Posterior cingulate gyrus (tissue), 11 donors: ENCODE data around the gene SEMA5A.

Experiments
- DNase-seq, 10 donors: peaks; one replicate each; pipeline versions ENCODE4 v3.0.0 to v3.0.0-alpha.2; 2020 to 2021; ENCODE audit warnings: mixed read lengths in 3 of 10
- intact Hi-C: fragments of 100-400 bp; cut with DNase I; formaldehyde crosslinking; loops from one replicate; pipeline ENCODE4 v1.15.1; 2023

SEMA5A gene

DNA sequence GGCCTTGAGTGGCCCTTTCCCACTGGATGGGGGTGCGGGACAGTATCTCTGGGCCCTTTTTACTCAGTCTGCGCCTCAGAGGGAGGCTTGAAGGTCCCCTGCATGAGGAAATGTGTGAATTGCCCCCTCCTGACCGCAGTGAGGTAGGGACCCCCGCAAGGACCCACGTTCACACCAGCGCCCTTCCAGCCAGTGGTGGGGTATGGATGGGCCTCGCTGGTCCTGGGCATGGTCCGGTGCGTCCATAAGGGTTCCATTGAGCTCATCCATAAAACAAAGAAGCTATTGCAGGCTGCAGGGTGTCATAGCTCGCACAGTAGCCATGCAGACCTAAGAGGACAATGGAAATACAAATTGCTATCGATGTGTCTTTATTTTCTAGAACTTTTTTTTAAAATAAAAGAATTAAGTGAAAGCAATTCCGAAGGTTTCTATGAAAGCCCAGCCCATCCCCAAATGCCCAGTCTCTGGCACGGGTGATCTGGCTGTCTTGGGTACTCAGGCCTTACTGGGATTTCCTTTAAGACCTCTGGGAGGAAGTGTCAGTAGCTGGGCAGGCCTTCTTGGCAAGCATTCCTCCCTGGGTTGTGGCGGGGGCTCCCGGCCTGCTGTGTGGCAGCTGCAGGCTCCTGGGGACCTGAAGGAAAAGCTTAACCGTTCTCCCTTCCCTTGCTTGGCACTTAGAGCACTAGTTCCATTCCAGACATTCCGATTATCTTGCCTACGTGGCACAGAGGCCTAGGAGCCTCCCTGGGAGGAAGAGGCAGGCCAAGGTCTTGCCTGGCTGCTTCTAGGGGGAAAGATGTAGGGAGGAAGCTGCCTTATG, 1.5 kb upstream of the SEMA5A start:
- peak in 4 of 10 donors; percentile 33 to 84 (median 54) for DNase-seq
- intact Hi-C loops = loop anchor here (10.0 kb wide), 1 partner anchor 303 kb away; no protein-coding TSS in a partner anchor

DNA sequence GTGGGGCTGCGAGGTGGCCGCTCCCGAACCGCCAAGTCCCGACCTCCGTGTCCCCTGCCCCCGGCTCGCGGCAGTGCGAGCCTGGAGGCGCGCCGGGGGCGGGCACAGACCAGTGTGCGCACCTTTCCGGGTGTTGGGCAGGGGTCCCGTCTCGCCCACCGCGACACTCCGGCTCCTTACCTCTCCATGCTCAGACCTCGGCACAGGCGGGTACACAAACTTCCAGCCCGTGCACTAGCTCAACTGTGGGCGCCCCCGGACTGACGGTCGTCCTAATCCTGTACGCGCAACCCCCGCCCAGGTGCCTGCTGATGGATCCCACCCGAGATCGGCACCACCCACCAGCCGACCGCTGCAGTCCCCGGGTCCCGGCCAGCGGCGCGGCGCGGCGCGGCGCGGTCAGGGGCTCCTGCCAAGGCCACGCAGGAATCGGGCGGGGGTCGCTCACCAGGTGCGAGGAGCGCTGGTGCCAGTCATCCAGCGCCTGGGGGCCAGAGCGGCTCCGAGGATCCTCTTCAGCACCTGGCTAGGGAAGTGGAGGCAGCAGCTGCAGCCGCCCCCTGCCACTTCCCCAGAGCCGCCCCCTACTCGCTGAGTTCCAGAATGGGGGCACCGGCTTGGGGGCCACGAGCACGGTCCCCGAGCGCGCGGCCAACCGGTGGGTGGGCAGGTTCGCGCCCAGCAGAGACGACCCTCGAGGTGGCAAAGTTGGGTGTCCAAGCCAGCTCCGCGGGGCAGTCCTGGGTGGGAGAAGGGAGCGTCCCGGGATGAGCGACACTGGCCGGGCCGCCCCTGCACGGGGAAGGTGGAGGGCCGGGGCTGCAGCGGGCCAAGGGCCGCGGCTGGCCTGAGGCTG, 511 bp downstream of the SEMA5A start:
- DNase-seq = peak in 4 of 10 donors; percentile 16 to 84 (median 76)
- intact Hi-C loops = loop anchor here (10.0 kb wide), 1 partner anchor 301 kb away; no protein-coding TSS in a partner anchor

GRCh38 chr5:9544502-9545135, 1.3 kb downstream of the SEMA5A start:
- peak; percentile 72 to 97 (median 86) for DNase-seq
- intact Hi-C loops = loop anchor here (1.0 to 10.0 kb wide), 2 partner anchors 183 to 300 kb away; no protein-coding TSS in a partner anchor

DNA sequence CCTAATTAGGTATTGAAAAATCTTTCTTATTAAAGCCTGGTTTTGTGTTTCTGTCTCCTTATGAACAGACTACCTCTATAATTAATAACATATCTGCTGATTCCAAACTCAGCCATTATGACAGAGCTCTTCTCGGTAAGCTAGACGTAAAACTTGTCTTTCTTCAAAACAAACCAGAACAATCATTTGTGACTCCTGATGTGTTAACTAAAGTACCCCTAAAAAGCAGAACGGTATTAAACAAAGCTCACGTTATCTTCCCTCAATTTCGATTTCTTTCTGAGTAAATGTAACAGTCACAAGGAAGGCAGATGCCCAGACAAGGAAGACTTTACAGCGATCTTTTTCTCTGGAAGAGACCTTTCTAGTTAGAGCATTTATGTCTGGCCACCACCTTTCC, 1.8 kb downstream of the SEMA5A start:
- intact Hi-C loops = loop anchor here (1.0 to 10.0 kb wide), 2 partner anchors 183 to 299 kb away; no protein-coding TSS in a partner anchor
- no peak for DNase-seq

DNA sequence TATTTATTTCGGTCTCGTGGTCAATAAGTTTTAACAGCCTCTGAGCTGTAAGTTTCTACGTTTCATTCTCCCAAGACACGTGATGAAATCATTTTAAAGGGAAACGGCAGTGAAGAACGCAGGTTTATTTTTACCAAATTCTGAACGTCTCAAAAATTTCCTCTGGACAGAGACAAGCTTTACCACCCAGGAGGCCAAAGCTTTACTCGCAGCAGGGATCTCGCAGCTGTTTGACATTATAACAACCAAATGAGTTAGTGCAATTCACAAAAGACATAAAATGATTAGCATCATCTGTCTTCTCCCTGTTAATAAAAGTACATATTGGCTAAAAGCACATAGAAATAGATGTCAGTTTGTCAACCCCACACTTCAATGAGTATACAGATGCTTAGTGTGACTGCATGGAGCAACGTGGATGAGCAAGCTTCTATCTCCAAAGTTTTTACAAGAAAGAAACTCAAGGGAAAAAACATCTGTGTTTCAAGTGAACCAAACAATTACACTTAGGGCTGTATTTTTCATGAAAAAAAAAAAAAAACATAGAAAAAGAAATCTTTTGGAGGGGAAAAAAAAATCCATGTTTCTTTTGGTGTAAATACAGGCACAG, 2.5 kb downstream of the SEMA5A start:
- no peak for DNase-seq

GRCh38 chr5:9540791-9541190, 5.1 kb downstream of the SEMA5A start:
- intact Hi-C loops = loop anchor here (10.0 kb wide), 1 partner anchor 296 kb away; no protein-coding TSS in a partner anchor
- peak in 1 of 10 donors; percentile 47 for DNase-seq

More for the DNA sequence above, 2.5 kb downstream of the SEMA5A start:
- intact Hi-C loops = loop anchor here (10.0 kb wide), 1 partner anchor 299 kb away; no protein-coding TSS in a partner anchor

- DNase-seq = peak in 1 of 10 donors; percentile 37
- intact Hi-C loops = no loop called here
These were observed 7.4 kb downstream of the SEMA5A start for GRCh38 chr5:9538504-9538903.

DNA sequence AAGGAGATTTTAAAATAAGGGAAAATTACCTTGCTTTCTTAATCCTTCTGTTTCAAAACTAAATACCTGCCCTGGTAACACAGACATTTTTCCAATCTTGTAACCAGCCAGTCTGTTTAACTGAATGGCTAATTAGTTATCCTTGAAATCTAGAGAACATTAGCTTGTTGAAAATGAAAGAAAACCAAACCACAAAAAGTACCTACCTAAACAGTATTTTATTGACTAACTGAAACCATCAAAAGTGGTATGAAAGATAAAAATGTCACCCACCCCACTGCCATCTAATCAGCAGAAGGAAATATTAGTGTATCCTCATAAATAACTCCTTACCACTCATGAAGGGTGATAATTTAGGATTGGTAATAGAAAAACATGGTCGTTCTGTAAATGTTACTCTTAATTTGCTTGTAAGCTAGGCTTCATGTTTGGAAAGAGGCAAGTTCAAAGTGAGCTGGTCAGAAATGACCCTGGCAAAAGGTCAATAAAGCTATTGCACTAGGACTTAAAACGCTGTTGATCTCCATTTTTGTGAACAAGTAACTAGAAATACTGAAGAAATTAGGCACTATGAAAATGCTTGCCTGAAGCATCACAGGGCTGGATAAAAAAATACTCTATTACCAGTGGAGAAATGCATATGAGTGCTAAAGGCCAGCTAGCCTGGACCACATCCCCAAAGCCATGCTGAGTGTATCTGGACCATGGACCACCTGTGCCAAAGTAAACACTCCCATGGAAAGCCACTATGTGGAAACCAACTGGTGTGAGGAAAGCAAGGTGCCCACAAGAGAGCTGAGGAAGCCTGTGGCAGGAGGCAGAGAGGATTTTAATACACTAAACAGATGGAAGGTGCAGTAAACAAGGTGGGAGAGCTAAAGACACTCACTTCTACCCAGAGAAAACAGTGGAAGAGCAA, 8.4 kb downstream of the SEMA5A start:
- no peak for DNase-seq
- intact Hi-C loops = no loop called here

GRCh38 chr5:9536717-9537116, 9.2 kb downstream of the SEMA5A start:
- intact Hi-C loops = no loop called here
- no peak for DNase-seq

GRCh38 chr5:9534881-9535517, 10.9 kb downstream of the SEMA5A start:
- intact Hi-C loops = no loop called here
- peak in 4 of 10 donors; percentile 25 to 79 (median 32) for DNase-seq

GRCh38 chr5:9533562-9534364, 12.1 kb downstream of the SEMA5A start:
- intact Hi-C loops = no loop called here
- no peak for DNase-seq

GRCh38 chr5:9533096-9533495, 12.8 kb downstream of the SEMA5A start:
- intact Hi-C loops = no loop called here
- no peak for DNase-seq

DNA sequence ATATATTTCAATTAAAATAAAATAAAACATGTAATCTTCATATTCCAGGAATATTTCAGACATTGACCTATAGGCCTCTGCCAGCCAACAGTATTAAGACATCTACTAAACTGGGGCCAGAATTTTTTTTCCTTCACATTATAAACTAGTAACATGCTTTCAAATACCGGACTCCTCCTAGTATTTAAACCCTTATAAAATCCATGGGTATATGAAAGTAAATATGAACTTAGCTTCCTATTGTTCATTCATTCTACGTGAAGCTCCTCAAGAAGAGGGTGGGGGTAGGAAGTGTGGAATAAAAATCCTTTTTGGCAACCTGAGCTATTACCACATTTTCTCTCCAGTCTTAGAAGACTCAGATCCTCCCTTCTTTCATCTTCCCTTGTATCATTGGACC, 16.4 kb downstream of the SEMA5A start:
- intact Hi-C loops = no loop called here
- no peak for DNase-seq

DNA sequence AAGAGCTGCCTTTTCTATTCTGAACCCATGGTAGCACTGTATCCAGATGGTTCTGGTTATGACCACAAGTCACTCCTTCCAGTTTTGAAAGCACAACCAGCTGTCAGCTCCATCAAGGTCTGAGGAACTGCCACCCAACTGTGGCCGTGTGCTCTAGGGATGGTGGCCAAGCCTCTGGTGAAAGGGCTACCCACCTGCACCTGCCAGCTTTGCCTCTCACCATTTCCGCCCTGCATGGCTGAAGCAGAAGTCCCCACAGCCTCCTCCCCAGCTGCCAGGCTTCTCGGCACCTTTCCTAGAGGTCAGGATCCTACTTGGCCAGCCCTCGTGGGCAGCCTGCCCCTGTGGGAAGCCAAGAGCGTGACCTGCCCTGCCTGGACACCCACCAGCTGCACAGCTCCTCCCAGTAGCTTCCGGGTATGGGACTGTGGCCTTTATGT, 16.8 kb downstream of the SEMA5A start:
- DNase-seq = peak in 1 of 10 donors; percentile 62
- intact Hi-C loops = no loop called here

GRCh38 chr5:9524941-9525340, 20.9 kb downstream of the SEMA5A start:
- intact Hi-C loops = no loop called here
- DNase-seq = no peak

DNA sequence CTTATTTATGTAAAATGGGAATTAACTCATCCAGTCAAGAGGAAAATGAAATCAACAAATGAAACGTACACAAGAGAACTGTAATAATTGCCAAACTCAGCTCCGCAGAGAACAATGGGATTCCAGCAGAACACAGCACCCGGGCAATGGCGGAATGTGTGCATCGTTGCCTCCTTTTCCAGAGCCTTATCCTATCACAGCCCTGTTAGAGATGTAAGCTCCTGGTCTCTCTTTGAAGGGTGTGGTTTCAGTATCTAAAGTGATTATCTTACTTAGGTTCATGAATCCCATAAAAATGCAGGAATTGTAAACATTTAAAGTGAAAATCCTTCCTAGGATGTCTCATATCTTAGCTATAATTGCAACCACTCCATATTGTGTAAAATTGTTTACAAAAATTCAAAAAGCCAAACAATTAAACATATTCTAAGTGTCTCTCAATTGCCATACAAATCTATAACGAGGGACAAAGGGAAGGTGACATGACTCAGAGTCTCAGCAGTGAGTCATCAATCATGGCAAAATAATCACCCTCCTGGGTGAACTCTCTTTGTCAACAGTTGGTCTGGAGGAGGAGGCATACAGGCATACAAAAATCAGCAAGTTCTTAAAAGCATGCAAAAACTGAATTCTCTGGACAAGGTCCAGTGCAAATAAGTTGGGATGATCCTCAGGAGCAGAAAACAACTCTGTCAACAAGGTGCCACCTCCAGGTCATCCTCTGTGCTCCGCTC, 22.6 kb downstream of the SEMA5A start:
- no peak for DNase-seq

GRCh38 chr5:9519537-9519936, 26.3 kb downstream of the SEMA5A start:
- no peak for DNase-seq
- intact Hi-C loops = loop anchor here (10.0 kb wide), 1 partner anchor 135 kb away; no protein-coding TSS in a partner anchor

More for the DNA sequence above, 22.6 kb downstream of the SEMA5A start:
- intact Hi-C loops = no loop called here
